Spleen (tissue), 13 donors: ENCODE measurements around the gene TTC39B. TPM values are rescaled to one million over a fixed set of nuclear protein-coding genes. Genes with fewer than 3 reads are reported as not detected.

Experiments
- DNase-seq: peaks from one replicate; pipeline ENCODE4 v3.0.0-alpha.2; 2020
- H3K27ac ChIP-seq, 8 donors: fragments of 200-600 bp; sonication (generic) in 7 of 8; 1 replicate in 4 of 8; 2 replicates in 4 of 8; pipeline versions ENCODE4 v1.5.0 to v1.8.0; 2016 to 2021; ENCODE audit warnings: inconsistent platforms in 4 of 8, mild to moderate bottlenecking in 4 of 8, moderate library complexity in 1 of 8
- H3K27me3 ChIP-seq, 7 donors: fragments of 200-600 bp; sonication (generic) in 6 of 7; replicated peaks in 1 of 7; 1 replicate in 4 of 7; 2 replicates in 3 of 7; pipeline versions ENCODE4 v1.5.0 to v1.8.0; 2016 to 2021; ENCODE audit warnings: inconsistent platforms in 3 of 7, mild to moderate bottlenecking in 1 of 7
- H3K36me3 ChIP-seq, 6 donors: fragments of 200-600 bp; sonication (generic) in 5 of 6; 1 replicate in 4 of 6; 2 replicates in 2 of 6; pipeline versions ENCODE4 v1.5.0 to v1.8.0; 2016 to 2021; ENCODE audit warnings: inconsistent platforms in 2 of 6
- H3K4me1 ChIP-seq, 6 donors: fragments of 200-600 bp; sonication (generic) in 5 of 6; 1 replicate in 3 of 6; 2 replicates in 3 of 6; pipeline versions ENCODE4 v1.5.0 to v1.8.0; 2016 to 2021; ENCODE audit warnings: inconsistent platforms in 3 of 6
- H3K4me3 ChIP-seq, 8 donors: fragments of 200-600 bp; sonication (generic) in 7 of 8; 1 replicate in 4 of 8; 2 replicates in 4 of 8; pipeline versions ENCODE4 v1.5.0 to v1.8.0; 2016 to 2021; ENCODE audit warnings: inconsistent platforms in 4 of 8, mild to moderate bottlenecking in 4 of 8, moderate library complexity in 2 of 8
- H3K9me3 ChIP-seq, 8 donors: fragments of 200-600 bp; sonication (generic) in 7 of 8; 1 replicate in 4 of 8; 2 replicates in 4 of 8; pipeline versions ENCODE4 v1.5.0 to v1.8.0; 2016 to 2021; ENCODE audit warnings: inconsistent platforms in 4 of 8
- POLR2A ChIP-seq, 3 donors: fragments of 450-650 bp; IDR thresholded peaks; one replicate each; pipeline ENCODE4 v1.5.1; 2017; ENCODE audit warnings: antibody characterized with exemption in 3 of 3, mild to moderate bottlenecking in 1 of 3
- POLR2AphosphoS5 ChIP-seq, 3 donors: sonication (generic); formaldehyde crosslinking; IDR thresholded peaks; one replicate each; pipeline ENCODE4 v1.5.1; 2017; ENCODE audit warnings: antibody characterized with exemption in 3 of 3
- WGBS, 5 donors: extraction: QIAGEN DNeasy Blood & Tissue Kit in 3 of 5; methylation state at CpG; one replicate each; pipeline versions ENCODE4 v1.1.5 to v1.1.7; 2013 to 2018; 5-methylcytosine and 5-hydroxymethylcytosine counted together
- intact Hi-C: fragments of 100-400 bp; cut with DNase I; formaldehyde crosslinking; loops from one replicate; pipeline ENCODE4 v1.15.0; 2023; ENCODE audit warnings: low total_unique reads
- long read RNA-seq, 2 donors: transcript quantifications; one replicate each; lab custom pipeline, GENCODE V29; 2026
- polyA plus RNA-seq, 3 donors: library from polyadenylated mRNA; stranded (reverse); fragments of 200-250 nt; gene quantifications; one replicate each; pipeline ENCODE4 v1.2.1, GENCODE V29; 2013
- total RNA-seq, 7 donors: library from RNA; depleted of rRNA in 3 of 7; stranded (reverse); fragments of >200 nt in 3 of 7; fragmentation: NEBNext Ultra II Directional in 4 of 7; extraction: Animal tissue kit (Norgen Biotek cat#: 25700) in 4 of 7; gene quantifications; one replicate each; pipeline versions ENCODE4 v1.1.0 to v1.2.1, GENCODE V29; 2016 to 2021
- TF ChIP-seq, protein P1 (sequence below), 11 experiments: fragments of 200-600 bp in 7 of 11; fragments of 450-650 bp in 4 of 11; sonication (generic) in 4 of 11; IDR thresholded peaks in 8 of 11; conservative IDR thresholded peaks in 3 of 11; 1 replicate in 7 of 11; 2 replicates in 4 of 11; pipeline versions ENCODE4 v1.4.0 to v1.8.0; 2016 to 2021; ENCODE audit warnings: antibody characterized with exemption in 11 of 11, inconsistent platforms in 4 of 11, mild to moderate bottlenecking in 1 of 11
- donor health status: healthy with polysubstance abuse.
- donor health status: DM: no; HTN: no; CAD: no; lungs with moderate emphysema.
- donor health status: DM: no; HTN: no; CAD: no.
- donor health status: Bipolar disorder and iron deficiency.
- donor health status: healthy.
- donor health status: DM: no; HTN: no; CAD: no.
- donor health status: DM: yes; HTN: yes; CAD: no.

TTC39B gene
- total RNA-seq: 10 to 100 TPM; 16.8 to 24.1 (median 19.6) TPM
- polyA plus RNA-seq: 1 to 10 TPM; 4.8 to 5.8 (median 5.1) TPM
- long read RNA-seq, donor 1, full-length matches to known transcripts: 2 of 2 reads
- long read RNA-seq, donor 1, partial matches to known transcripts: 0 of 2 reads
- long read RNA-seq, donor 1, other reads (novel, unspliced or antisense): 0 of 2 reads
- long read RNA-seq, donor 2: 0 reads

DNA sequence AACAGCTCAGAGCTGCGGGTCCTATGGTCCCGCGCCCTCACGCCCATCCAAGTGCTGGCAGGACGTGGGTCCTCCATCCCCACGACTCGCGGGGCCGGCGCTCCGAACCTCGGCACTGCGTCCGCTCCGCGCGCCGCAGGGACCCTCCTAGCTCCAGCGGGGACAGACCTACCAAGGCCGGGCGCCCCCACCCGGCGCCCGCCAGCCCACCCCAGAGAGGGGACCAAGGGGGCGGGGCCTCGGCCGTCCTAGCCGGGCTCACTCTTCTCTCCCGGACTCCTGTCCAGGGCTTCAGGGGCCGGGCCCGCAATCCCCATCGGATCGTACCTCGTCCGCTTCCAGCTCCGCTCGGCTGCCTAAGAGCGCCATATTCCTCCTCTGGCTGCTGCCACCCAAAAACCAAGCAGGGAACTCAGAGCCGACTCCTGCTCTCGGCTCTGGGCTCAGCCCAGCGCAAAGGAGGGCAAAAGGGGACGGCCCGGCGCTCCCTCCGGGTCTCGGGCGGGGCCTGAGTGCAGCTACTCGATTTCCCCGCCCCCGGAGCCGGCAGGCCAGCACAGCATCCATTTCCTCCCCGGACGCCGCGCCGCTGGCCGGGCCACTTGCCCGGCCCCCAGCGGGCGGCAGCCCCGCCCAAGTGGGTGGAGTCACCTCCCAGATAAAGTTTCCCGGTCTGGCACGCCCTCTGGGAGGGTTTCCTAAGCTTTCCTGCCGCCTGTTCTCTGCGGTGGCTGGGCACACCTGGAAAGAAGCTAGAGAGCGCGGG lies at the start of gene TTC39B:
TTC39B (minus strand) TSS at position 460 of the 766 bp plus-strand sequence; CDS start at position 369, 91 bp downstream.
- Histone ChIP-seq H3K4me3 (peak within 1 kb of the TSS; percentile 65 to 92 (median 84)), H3K9me3 (no peaks in the 10 kb centered on the region), H3K27me3 (no peaks in the 10 kb centered on the region), H3K36me3 (no peaks in the 10 kb centered on the region), H3K4me1 (peaks cover 17 to 46% (median 33%) of the 10 kb centered on the region in 6 donors), H3K27ac (peak within 1 kb of the TSS; percentile 75 to 91 (median 86))
- DNase-seq: peak; percentile 98
- WGBS, 5 donors: 0 to 1% (median 0%) methylated on average over 26 to 67 of the region's 67 CpGs
- TF ChIP-seq POLR2A (IDR thresholded peaks at IDR 0.05) (peak in 1 of 3 donors; percentile 32), POLR2AphosphoS5 (IDR thresholded peaks at IDR 0.05) (peak; percentile 81 to 89 (median 88))
- TF ChIP-seq, protein P1, sequence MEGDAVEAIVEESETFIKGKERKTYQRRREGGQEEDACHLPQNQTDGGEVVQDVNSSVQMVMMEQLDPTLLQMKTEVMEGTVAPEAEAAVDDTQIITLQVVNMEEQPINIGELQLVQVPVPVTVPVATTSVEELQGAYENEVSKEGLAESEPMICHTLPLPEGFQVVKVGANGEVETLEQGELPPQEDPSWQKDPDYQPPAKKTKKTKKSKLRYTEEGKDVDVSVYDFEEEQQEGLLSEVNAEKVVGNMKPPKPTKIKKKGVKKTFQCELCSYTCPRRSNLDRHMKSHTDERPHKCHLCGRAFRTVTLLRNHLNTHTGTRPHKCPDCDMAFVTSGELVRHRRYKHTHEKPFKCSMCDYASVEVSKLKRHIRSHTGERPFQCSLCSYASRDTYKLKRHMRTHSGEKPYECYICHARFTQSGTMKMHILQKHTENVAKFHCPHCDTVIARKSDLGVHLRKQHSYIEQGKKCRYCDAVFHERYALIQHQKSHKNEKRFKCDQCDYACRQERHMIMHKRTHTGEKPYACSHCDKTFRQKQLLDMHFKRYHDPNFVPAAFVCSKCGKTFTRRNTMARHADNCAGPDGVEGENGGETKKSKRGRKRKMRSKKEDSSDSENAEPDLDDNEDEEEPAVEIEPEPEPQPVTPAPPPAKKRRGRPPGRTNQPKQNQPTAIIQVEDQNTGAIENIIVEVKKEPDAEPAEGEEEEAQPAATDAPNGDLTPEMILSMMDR (IDR thresholded peaks at IDR 0.05 in 8 of 11, conservative IDR thresholded peaks at IDR 0.05 in 3 of 11): peak in 1 of 11 experiments; percentile 29
- intact Hi-C loops: loop anchor here (10.0 kb wide), 2 partner anchors 92 to 118 kb away; partner anchors contain the start of gene SNAPC3

DNA sequence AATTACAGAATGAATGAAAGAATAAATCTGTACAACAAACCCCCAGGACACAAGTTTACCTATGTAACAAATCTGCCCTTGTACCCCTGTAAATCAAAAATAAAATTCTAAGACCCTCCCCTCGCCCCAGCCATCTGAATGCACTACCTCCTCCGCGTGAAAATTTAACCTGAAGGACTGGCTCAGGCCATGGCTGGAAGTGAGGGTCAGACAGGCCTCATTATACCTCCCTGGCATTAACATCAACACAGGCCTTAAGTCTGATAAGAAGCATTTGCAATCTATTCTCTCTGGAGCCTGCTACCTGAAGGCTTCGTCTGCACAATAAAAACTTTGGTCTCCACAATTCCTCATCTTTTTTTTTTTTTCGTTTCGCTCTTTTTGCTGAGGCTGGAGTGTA lies 48.7 kb upstream of the TTC39B start:
- DNase-seq: no peak
- TF ChIP-seq, protein P1 (IDR thresholded peaks at IDR 0.05 in 8 of 11, conservative IDR thresholded peaks at IDR 0.05 in 3 of 11): no peak
- no peak for TF ChIP-seq POLR2AphosphoS5 (IDR thresholded peaks at IDR 0.05)
- TF ChIP-seq POLR2A (IDR thresholded peaks at IDR 0.05): no peak
- 90 to 92% (median 91%) methylated on average over 6 of the region's 6 CpGs for WGBS, 5 donors
- intact Hi-C loops: no loop called here
- Histone ChIP-seq H3K4me1 (peaks cover 0 to 8% (median 0%) of the 10 kb centered on the region in 6 donors), H3K27me3 (no peaks in the 10 kb centered on the region), H3K9me3 (no peaks in the 10 kb centered on the region), H3K4me3 (no peak overlapping the region), H3K36me3 (no peaks in the 10 kb centered on the region), H3K27ac (no peak overlapping the region)

DNA sequence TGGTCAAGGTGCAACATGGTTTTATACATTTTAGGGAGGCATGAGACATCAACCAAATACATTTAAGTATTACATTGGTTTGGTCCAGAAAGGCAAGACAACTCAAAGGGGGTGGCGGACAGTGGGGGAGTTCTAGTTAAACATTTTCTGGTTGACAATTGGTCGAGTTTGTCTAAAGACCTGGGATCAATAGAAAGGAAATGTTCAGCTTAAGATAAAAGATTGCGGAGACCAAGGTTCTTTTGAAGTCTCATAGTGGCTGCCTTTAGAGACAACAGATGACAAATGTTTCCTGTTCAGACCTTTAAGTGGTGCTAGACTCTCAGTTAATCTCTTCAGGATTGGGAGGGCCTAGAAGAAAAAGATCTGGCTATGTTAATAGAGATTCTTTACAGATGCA lies 47.7 kb upstream of the TTC39B start:
- Histone ChIP-seq H3K27ac (no peak overlapping the region), H3K9me3 (no peaks in the 10 kb centered on the region), H3K4me3 (no peak overlapping the region), H3K27me3 (no peaks in the 10 kb centered on the region), H3K4me1 (peaks cover 0 to 8% (median 0%) of the 10 kb centered on the region in 6 donors), H3K36me3 (no peaks in the 10 kb centered on the region)
- no peak for TF ChIP-seq POLR2AphosphoS5 (IDR thresholded peaks at IDR 0.05)
- TF ChIP-seq, protein P1 (IDR thresholded peaks at IDR 0.05 in 8 of 11, conservative IDR thresholded peaks at IDR 0.05 in 3 of 11): no peak
- no peak for TF ChIP-seq POLR2A (IDR thresholded peaks at IDR 0.05)
- intact Hi-C loops: no loop called here
- no peak for DNase-seq
- 43 to 55% (median 53%) methylated on average over 3 of the region's 3 CpGs for WGBS, 5 donors

DNA sequence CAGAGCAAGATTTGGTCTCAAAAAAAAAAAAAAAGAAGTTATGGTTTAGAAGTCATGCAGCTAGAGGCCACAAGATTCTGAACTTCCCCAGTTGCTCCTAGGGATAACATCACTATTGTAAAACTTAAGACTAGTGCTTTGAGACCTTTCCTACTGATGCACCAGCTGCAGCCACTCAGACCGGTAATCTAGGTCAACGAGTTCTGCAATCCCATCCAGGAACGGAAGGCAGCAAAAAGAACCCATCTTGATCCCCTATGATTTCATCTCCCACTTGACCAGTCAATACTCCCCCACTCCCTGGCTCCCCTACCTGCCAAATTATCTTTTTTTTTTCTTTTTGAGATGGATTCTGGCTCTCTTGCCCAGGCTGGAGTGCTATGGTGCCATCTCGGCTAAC lies 46.9 kb upstream of the TTC39B start:
- DNase-seq: no peak
- Histone ChIP-seq H3K27ac (no peak overlapping the region), H3K36me3 (no peaks in the 10 kb centered on the region), H3K27me3 (no peaks in the 10 kb centered on the region), H3K4me1 (peaks cover 0 to 8% (median 0%) of the 10 kb centered on the region in 6 donors), H3K9me3 (no peaks in the 10 kb centered on the region), H3K4me3 (no peak overlapping the region)
- intact Hi-C loops: no loop called here
- WGBS, 5 donors: 80 to 90% (median 87%) methylated on average over 4 of the region's 4 CpGs
- TF ChIP-seq, protein P1 (IDR thresholded peaks at IDR 0.05 in 8 of 11, conservative IDR thresholded peaks at IDR 0.05 in 3 of 11): no peak
- TF ChIP-seq POLR2AphosphoS5 (IDR thresholded peaks at IDR 0.05) (no peak), POLR2A (IDR thresholded peaks at IDR 0.05) (no peak)
